HG03135 (cell line): Measurements from ENCODE around the gene PPP2R2D.

Source experiments
- ATAC-seq: cut with Tn5 transposase; IDR thresholded peaks from one replicate; pipeline ENCODE4 v1.9.1; 2021; ENCODE audit warnings: mild to moderate bottlenecking, moderate library complexity; ENCODE audit not compliant: unreplicated experiment

PPP2R2D gene

DNA sequence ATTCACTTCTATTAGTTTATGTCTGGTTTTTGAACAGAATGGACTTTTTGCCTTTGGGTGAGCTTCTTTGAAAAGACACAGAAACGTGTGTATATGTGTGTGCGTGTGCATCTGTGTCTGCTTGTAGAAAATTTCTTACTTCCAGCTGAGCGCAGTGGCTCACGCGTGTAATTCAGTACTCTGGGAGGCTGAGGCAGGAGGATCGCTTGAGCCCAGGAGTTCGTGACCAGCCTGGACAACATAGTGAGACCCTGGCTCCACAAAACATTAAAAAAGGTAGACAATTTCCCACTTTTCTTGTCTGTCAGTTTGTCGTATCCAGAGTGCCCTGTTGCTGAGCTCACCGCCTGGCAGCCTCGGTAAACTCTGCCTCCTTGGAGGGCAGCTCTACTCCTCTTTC is 25.4 kb downstream of the PPP2R2D start:
- ATAC-seq: no peak

DNA sequence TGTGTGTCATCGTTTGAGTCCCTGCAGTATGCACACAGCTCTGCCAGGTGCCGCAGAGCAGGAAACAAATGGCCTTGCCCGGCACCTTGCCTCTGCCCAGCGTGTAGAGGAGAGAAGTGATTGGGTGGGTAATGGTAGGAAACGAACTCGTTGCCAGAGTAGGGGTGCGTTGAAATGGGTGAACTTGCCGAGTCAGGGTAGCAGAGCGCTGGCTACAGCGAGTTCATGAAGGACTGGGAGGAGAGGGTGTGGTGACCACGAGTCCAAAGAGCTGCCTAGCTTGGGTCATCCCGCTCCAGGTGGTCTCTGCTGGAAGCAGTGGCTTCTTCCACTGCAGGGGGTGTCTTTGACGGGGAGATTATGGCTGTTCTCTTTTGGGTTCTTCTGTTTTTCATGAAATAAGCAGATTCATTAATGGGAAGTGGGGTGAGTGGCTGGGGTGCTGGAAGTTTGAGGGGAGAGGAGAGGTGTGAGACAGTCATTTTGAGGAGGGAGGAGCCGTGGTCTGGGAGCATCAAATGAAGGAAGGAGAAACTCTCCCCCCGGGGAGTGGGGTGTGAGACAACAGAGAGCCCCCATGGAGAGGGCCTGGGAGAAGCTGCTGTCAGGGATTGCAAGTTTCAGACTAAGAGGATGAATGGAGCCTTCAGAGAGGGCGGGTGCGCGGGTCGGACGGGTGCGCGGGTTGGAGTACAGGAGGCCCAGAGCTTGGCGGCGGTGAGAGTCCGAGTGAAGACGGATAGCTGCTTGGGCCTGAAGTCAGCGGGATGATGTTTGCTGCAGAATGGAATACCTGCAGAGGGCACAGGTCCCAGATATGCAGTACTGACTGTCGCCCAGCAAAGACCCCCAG is 26.2 kb downstream of the PPP2R2D start:
- ATAC-seq: no peak

DNA sequence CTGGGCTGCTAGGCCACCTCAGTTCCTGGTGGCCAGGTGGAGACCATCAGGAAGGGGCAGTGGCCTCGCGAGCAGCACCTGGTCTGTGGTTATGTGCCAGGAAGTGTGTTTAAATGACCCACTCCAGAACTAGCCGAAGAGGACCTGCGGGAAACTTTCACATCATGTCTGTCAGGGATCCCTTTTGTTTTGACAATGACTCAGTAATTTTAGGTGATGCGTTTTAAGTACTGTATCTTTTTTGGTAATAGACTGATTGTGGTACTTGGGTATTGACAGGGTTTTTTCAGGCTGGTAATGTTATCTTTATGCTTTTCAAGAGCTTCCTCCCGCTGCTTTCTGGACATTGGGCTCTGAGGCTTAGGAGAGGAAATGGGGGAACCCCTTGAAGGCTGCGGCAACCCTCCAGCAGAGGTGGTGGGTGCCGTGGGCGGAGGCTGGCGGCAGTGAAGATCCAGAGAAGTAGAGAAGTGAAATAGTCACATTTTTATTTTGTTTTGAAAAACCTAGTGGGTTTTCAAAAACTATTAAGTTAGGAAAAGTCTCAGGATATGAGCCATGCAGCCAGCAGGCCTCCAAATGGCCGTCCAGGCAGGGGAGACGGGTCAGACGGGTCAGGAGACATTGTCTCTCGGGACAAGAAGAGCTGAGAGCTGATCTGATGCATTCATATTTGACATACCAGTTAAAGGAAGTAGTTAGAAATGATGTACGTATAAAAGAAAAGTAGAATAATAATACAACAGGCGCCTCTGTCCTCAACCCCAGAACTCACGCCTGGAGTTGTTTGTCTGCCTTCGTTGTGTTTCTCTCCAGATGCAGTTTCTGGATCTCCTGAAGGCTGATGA is 27.7 kb downstream of the PPP2R2D start:
- peak; percentile 78 for ATAC-seq

DNA sequence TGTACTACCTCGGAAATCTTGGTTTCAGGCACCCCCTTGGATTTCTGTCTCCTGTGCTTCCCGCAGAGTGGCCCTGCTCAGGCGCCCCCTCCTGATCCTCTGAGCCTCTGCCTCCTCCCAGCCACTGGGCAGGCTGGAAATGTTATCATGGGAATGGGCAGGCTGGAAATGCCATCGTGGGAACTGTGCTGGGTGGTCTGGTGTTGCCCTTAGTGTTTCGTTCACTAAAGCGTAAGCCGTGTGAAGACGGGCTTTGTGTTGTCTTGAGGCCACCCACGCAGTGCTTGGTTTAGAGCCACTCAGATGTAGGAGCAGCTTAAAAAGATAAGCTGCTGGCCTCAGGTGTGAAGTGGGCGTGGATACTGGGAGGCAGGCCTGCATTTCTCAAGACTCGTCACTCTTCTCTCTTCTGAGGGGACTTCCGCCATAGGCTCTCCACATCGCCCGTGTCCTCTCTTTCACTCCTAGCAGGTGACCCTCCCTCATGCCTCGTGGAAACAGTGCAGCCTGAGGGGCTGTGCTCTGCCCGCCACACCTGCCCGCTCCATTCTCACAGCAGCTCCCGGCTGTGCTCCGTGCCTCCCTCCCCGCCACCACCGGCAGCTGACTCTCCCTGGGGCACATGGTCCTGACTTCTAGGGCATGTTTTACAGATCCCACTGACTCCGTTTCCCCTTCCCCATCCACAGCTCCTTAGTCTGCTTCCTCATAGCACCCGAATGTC is 28.5 kb downstream of the PPP2R2D start:
- no peak for ATAC-seq

DNA sequence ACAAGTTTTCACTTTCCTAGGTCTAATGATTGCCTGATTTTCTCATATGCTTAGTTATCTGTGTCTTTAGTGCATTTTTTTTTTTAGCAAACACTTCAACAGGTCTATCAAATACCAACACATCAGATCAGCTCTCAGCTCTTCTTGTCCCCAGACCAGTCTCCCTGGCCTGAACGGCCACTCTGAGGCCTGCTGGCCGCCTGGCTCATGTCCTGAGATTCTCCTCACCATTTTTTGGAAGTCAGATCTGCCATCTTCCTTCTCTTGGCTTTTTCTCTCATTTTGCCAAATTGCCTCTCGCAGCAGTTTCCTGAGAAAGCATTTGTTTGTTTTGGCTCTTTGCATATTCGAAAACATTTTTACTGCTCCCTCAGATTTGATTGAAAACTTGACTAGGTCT is 29.3 kb downstream of the PPP2R2D start:
- no peak for ATAC-seq

DNA sequence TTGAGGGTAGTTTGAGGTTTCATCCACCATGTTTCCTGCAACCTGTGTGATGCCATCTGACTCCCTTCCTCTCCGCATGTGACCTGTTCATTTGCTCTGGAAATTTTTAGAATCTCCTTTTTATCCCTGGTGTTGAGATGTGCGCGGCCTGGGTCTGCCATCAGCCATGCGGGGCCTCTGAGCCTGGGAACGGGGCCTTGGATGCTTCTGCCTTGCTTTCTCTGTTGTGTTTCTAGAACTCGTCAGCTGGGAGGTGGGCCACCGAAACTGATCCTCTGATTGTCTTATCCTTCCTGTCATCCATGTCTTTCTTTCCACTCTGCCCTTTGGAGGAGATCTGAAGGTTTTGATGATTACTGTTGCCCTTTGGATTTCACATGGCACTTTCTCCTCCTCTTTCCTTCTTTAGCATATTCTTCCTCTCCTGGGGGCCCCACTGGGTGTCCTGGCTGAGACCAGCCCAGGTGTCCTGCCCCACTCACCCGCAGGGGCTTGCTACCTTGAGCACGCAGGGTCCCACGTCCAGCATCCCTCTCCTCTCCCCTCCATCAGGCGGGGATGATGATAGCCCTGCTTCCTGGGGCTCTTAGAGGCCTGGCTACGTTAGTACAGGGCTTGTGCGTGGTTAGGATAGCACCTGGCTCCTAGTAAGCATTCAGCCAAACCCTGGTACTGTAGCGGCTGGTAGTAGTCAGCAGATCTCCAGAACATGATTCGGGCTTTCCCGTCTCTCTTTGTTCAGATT is 29.9 kb downstream of the PPP2R2D start:
- no peak for ATAC-seq

DNA sequence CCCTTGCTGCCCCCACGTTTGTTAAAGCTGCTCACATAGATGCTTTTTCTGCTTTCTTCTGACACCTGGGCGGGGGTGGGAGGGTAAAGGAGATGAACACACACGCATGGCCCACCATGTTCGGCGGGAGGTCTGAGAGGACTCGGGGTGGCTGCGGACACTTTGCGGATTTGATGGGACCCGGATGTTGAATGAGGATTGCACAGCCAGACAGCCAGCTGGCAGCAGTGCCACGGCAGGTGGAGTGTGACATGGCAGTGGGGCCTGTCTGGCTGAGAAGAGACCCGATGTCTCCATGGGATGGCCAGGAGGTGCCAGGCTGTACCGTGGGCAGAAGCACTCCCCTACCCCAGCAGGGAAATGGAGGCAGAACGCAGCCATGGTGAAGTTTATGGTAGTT is 31.2 kb downstream of the PPP2R2D start:
- no peak for ATAC-seq

DNA sequence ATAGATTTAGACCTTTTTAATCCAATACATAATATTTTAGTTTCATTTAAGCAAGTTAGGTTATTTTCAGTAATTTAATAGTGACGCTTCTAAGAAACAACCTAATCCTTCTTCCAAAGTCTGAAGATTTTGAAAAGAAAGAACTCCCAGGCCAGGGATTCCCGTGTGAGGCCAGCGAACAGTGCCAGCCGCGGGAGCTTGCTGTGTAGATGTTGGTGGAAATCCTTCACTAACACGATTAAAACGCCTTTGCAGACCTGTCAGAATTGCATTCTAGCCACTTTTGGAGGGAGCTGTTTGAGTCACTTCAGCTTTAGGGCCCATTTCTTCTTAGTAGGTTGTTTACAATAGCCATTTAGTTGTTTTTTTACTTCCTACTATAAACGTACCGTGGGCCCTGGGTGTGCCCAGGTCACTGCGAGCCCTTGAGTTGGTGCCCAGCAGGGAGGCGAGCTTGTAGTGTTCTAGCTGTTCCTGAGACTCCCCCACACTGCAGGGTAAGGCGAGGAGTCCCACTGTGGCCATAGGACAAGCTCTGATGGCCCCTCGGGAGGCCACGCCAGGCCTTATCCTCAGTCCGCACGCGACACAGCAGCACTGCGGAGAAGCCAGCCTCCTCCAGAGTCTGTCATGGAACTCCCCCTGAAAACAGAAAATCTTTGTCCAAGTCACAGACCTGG is 32.3 kb downstream of the PPP2R2D start:
- no peak for ATAC-seq

DNA sequence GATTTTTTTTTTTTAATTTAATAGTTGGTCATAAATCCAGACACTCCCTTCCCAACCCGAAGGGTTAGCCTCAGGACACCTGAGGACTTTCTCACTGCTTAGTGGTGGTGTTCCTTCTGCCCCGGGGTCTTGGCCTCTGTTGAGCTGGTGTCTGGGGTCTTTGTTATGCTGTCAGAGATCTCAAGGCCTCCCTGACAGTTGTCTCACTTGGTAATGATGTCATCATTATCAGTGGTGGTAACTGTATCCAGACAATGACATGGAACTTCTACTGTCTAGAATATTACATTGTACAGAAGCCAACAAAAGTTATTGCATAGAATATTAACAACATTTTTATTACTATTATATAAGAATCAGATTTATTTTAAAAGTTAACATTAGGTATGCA is 32.9 kb downstream of the PPP2R2D start:
- ATAC-seq: no peak

DNA sequence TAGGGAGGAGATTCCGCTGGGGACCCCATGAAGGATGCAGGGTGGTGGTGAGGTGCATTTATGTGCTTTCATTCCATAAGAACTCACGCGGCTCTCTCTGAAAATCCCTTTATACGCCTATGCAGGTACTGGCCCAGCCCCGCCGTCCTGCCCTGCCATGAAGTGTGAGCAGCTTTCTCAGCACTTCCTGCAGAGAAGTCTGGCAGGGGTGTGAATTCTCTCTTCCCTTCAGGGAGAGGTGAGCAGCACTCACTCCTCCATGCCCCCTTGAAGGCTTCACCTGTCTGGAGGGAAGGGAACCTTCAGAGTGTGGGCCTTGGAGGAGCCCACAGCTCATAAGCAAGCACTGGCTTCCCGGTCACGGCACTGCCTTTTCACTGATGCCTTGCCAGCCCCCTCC is 34.0 kb downstream of the PPP2R2D start:
- no peak for ATAC-seq

DNA sequence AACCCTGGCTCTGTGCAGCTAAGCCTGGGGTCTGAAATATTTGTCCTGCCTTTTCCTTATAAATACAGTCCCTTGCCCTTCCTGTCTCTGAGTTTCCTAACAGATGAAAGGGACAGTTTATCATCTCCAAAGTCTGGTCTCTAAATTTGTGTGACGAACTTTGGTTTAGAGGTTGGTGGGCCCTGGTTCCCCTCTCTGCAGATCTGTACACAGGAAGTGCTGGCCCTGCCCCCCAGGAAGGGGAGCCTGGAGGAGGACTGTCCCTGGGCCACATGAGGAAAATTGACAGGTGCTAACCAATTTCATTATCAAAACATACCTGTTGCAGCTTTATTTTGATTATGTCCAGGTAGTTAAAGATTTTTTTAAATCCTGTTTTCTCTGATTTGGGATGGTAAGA is 34.5 kb downstream of the PPP2R2D start:
- ATAC-seq: no peak

DNA sequence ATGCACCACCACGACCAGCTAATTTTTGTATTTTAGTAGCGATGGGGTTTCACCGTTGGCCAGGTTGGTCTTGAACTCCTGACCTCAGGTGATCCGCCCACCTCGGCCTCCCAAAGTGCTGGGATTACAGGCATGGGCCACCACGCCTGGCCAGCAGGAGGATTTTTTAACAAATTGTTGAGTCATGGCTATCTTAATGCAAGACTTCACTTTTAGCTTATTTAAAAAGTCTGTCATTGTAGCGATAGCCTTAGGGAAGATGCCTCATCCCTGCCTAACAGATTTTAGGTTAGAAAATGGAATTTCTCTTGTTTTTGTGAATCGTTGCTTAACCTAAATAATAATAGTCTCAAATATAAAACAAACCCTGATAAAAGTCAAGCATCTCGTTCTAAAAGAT is 35.5 kb downstream of the PPP2R2D start:
- no peak for ATAC-seq

DNA sequence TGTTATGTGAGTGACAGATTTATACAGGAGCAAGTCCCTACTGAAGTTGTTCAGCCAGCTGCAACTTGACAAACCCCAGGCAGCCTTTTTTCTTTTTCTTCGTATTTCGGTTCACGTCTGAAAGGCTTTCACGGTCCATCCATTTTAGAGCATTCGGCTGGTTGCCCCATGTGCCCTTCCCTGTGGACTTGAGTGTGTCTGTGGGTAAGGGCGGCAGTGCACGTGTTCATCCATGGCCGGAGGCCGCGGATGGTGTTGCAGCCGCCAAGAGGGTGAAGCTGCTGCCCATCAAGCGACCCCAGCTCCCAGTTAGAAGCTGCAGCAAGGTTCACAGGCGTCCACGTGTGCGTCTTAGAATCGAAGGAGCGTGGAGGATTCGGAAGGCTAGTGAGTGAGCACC is 35.9 kb downstream of the PPP2R2D start:
- no peak for ATAC-seq

DNA sequence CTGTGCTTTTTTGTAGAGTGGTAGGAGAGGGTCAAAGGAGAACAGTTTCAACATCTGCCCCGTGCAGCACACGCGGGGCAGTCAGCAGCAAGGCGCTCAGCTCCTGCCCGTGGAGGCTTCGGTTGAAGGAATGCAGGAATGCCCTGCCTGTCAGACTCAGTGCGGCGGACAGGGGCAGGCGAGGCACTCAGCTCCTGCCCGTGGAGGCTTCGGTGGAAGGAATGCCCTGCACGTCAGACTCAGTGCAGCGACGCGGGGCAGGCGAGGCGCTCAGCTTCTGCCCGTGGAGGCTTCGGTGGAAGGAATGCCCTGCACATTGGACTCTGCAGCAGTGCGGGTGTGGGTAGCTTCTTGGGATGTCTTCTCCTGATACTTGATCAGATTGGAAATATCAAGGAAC is 37.0 kb downstream of the PPP2R2D start:
- ATAC-seq: no peak

DNA sequence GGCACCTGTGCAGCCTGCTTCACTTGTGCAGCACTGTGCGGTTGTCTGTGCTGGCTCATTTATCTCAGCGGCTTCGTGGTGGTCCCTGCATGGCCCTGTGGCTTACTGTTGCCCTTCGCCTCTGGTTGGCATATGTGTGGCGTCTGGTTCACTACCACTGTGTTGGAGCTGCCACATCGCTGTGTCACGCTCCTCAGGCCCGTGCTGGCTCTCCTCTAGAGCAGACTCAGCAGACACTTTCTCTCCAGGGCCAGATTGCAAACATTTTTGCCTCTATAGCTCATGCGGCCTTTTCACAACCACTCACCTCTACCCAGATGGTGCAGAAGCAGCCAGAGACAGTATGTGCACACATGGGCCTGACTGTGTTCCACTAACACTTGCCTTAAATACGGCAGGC is 37.9 kb downstream of the PPP2R2D start:
- no peak for ATAC-seq

DNA sequence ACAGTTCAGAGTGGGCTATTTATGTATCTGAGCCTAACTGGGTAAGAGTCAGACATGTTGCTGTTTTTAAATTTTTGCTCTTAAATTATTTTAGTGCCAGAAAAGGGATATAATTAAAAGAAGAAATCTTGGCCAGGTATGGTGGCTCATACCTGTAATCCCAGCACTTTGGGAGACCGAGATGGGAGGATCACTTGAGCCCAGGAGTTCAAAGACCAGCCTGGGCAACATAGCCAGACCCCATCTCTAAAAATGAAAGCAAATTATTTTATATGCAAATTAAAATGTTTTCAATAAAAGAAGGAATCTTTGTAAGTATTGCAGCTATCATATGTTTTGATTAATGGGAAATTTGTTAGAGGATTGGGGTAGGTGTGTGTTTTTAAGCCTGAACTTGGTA is 41.6 kb downstream of the PPP2R2D start:
- ATAC-seq: no peak

DNA sequence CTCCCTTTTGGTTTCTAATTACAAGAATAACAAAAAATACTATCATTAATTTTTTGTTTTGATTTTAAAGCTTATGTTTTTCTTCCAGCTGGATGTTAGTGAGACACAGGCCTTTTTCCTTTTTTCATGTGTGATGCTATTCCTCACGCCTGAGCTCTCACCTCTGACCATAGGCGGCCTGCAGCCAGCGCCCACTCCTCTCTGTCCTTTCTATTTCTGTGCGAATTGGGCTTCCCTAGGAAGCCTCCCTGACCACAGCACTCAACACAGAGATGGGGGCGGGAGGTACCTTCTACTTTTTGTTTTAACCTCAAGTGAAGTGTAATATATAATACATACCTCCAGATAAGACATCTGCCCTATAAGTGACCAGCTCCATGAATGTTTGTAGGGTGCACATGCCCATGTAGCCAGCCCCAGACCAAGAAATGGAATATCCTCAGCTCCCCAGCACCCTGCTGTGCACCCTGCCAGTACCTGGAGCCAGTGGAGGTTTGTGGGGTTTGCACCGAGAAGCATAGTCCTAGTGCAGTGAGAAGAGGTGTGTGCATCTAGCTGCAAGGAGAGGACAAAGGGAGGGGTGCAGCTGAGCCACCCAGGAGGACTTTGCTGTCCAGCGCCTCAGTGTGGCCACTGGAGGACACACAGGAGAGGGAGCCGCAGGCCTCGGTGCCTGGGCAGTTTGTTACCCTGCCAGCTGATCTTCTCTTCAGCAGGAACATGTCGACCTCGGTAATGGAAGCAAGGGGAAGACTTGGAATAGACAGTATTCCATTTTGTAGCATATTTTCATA is 42.4 kb downstream of the PPP2R2D start:
- ATAC-seq: no peak

DNA sequence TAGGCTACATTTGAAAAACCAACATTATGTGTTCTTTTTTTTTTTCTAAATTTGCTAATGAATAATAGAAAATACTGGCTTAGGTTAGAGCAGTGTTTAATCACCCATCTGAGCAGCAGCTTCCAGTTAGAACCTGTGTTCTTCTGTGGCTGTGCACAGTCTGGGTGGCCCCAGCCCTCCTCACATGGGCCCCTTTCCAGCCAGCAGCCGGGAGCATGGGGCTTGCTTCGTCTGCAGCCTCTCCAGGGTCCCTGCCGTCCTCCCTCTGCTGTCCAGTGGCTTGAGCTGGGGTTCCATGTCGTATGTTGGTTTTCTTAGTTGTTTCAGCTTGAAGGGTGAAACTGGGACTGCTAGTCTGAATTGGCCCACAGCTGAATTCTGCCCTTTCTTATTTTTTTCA is 43.6 kb downstream of the PPP2R2D start:
- ATAC-seq: no peak

DNA sequence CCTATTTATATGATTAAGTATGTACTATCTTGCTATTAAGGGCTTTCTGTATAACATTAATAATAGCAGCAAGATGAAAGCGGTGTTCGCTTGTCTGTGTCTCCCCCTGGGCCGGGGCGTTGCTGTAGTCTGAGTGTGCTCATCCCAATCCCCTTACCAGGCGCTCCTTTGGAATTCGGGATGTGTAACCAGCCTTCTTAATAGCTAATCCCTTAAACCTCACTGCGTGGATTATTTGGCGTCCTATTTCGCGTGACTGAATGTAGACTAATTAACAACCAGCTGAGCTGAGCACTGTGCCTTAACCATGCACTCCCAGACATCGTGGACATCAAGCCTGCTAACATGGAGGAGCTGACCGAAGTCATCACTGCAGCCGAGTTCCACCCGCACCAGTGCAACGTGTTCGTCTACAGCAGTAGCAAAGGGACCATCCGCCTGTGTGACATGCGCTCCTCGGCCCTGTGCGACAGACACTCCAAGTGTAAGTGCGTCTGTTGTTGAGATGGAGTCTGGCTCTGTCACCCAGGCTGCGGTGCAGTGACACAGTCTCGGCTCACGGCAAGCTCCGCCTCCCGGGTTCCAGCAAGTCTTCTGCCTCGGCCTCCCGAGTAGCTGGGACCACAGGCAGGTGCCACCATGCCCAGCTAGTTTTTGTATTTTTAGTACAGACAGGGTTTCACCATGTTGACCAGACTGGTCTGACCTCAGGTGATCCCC is 44.3 kb downstream of the PPP2R2D start:
- ATAC-seq: no peak
